Upper lobe of left lung (tissue), 6 donors: ENCODE data around the gene KLF7. TPM values are rescaled to one million over a fixed set of nuclear protein-coding genes. Genes with fewer than 3 reads are reported as not detected.

Source experiments
- ATAC-seq, 2 donors: fragments of 200-7000 bp; cut with Tn5 transposase; one replicate each; pipeline ENCODE4 v1.9.1; 2022; ENCODE audit warnings: mild to moderate bottlenecking in 2 of 2, moderate library complexity in 2 of 2; ENCODE audit not compliant: low FRiP score in 2 of 2
- DNase-seq, 2 donors: peaks; one replicate each; pipeline ENCODE4 v3.0.0-alpha.2; 2019 to 2020
- H3K27ac ChIP-seq, 4 donors: fragments of 200-600 bp; sonication (generic); one replicate each; pipeline ENCODE4 v1.5.1; 2016 to 2019
- H3K27me3 ChIP-seq, 4 donors: fragments of 200-600 bp; sonication (generic); one replicate each; pipeline ENCODE4 v1.5.1; 2017 to 2019
- H3K36me3 ChIP-seq, 4 donors: fragments of 200-600 bp; sonication (generic); one replicate each; pipeline ENCODE4 v1.5.1; 2016 to 2019
- H3K4me1 ChIP-seq, 4 donors: fragments of 200-600 bp; sonication (generic); one replicate each; pipeline ENCODE4 v1.5.1; 2018 to 2019
- H3K4me3 ChIP-seq, 4 donors: fragments of 200-600 bp; sonication (generic); one replicate each; pipeline ENCODE4 v1.5.1; 2017 to 2019; ENCODE audit warnings: mild to moderate bottlenecking in 2 of 4, moderate library complexity in 1 of 4
- H3K9me3 ChIP-seq, 4 donors: fragments of 200-600 bp; sonication (generic); one replicate each; pipeline ENCODE4 v1.5.1; 2018 to 2019
- CTCF ChIP-seq, 6 experiments: fragments of 450-650 bp in 4 of 6; fragments of 200-600 bp in 2 of 6; sonication (generic) in 2 of 6; IDR thresholded peaks; one replicate each; pipeline ENCODE4 v1.5.1; 2016 to 2019; ENCODE audit warnings: antibody characterized with exemption in 6 of 6
- EP300 ChIP-seq, 4 donors: sonication (generic); formaldehyde crosslinking; IDR thresholded peaks; one replicate each; pipeline ENCODE4 v1.5.1; 2017; ENCODE audit warnings: antibody characterized with exemption in 4 of 4, control low read depth in 2 of 4
- POLR2A ChIP-seq, 4 donors: fragments of 450-650 bp; IDR thresholded peaks; one replicate each; pipeline ENCODE4 v1.5.1; 2016 to 2017; ENCODE audit warnings: antibody characterized with exemption in 4 of 4, mild to moderate bottlenecking in 2 of 4
- POLR2AphosphoS5 ChIP-seq, 2 donors: sonication (generic); formaldehyde crosslinking; IDR thresholded peaks; one replicate each; pipeline ENCODE4 v1.5.1; 2017; ENCODE audit warnings: antibody characterized with exemption in 2 of 2
- WGBS, 2 donors: methylation state at CpG; one replicate each; pipeline ENCODE4 v1.1.5; 2017 to 2018; 5-methylcytosine and 5-hydroxymethylcytosine counted together
- total RNA-seq, 6 donors: library from RNA; depleted of rRNA in 4 of 6; stranded (reverse); fragments of >200 nt in 4 of 6; gene quantifications; one replicate each; pipeline versions ENCODE4 v1.1.0 to v1.2.1, GENCODE V29; 2016 to 2021
- donor health status: DM: no; HTN: no; CAD: no; lungs with moderate emphysema.
- donor health status: DM: no; HTN: yes; CAD: no; lungs with severe emphysema.

KLF7 gene
- total RNA-seq, 6 donors from 2014 or later = 15.4 to 50.5 (median 22.4) TPM

DNA sequence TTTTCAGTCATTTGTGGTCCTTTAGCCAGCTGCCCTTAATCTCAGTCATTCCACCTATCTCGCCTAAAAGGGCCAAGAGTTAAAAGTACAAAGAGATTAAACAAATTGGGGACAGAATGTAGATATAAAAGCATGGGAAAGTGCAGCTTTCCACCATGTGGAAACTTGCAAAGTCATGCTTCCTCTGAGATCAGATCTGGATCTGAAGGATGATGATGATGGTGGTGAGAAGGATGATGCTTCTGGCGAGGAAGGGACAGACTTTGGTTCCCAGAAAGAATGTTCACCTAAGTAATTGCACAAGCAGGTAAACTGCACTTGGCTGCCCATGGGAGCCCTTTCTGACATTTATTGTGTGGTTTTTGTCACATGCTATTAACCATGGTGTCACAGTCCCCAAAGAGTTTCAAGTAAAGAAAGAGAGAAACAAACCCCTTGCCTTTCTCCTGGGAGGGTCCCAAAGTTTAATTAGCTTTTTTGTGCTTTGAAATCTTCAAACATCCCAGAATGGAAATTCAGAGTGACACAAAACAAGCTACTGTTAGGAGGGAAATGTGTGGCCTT, 34.7 kb downstream of the KLF7 start:
- WGBS, 2 donors = 68 to 91% methylated on average over 2 of the region's 2 CpGs
- no peak overlapping the region for H3K4me3 ChIP-seq
- ATAC-seq (no peak), DNase-seq (no peak)
- no peaks in the 10 kb centered on the region for H3K27me3 ChIP-seq
- H3K27ac ChIP-seq = peak overlapping the region; percentile 23 to 78 (median 67)
- H3K4me1 ChIP-seq = peaks cover 62 to 74% (median 68%) of the 10 kb centered on the region in 4 donors
- no peaks in the 10 kb centered on the region for H3K36me3 ChIP-seq
- TF ChIP-seq EP300 (IDR thresholded peaks at IDR 0.05) (no peak), POLR2A (IDR thresholded peaks at IDR 0.05) (no peak), CTCF (IDR thresholded peaks at IDR 0.05) (no peak), POLR2AphosphoS5 (IDR thresholded peaks at IDR 0.05) (no peak)
- H3K9me3 ChIP-seq = no peaks in the 10 kb centered on the region

GRCh38 chr2:207129821-207130220, 35.9 kb downstream of the KLF7 start:
- Histone ChIP-seq H3K4me1 (peaks cover 51 to 62% (median 56%) of the 10 kb centered on the region in 4 donors), H3K4me3 (no peak overlapping the region), H3K27me3 (no peaks in the 10 kb centered on the region), H3K9me3 (no peaks in the 10 kb centered on the region), H3K36me3 (no peaks in the 10 kb centered on the region), H3K27ac (peak overlapping the region in 3 of 4 donors; percentile 12 to 77 (median 46))
- TF ChIP-seq EP300 (IDR thresholded peaks at IDR 0.05) = no peak
- TF ChIP-seq POLR2A (IDR thresholded peaks at IDR 0.05) = no peak
- TF ChIP-seq CTCF (IDR thresholded peaks at IDR 0.05) = no peak
- no peak for TF ChIP-seq POLR2AphosphoS5 (IDR thresholded peaks at IDR 0.05)
- 77 to 79% methylated on average over 4 of the region's 4 CpGs for WGBS, 2 donors
- DNase-seq = no peak
- ATAC-seq = no peak

GRCh38 chr2:207128867-207129266, 36.9 kb downstream of the KLF7 start:
- WGBS, 2 donors = 79 to 80% methylated on average over 4 of the region's 4 CpGs
- Histone ChIP-seq H3K27me3 (no peaks in the 10 kb centered on the region), H3K36me3 (peaks cover 0 to 6% (median 4%) of the 10 kb centered on the region in 4 donors), H3K27ac (peak overlapping the region in 3 of 4 donors; percentile 44 to 77 (median 46)), H3K4me3 (no peak overlapping the region), H3K9me3 (no peaks in the 10 kb centered on the region), H3K4me1 (peaks cover 41 to 53% (median 46%) of the 10 kb centered on the region in 4 donors)
- ATAC-seq = no peak
- TF ChIP-seq EP300 (IDR thresholded peaks at IDR 0.05) (no peak), POLR2A (IDR thresholded peaks at IDR 0.05) (no peak), POLR2AphosphoS5 (IDR thresholded peaks at IDR 0.05) (no peak), CTCF (IDR thresholded peaks at IDR 0.05) (no peak)
- DNase-seq = no peak

DNA sequence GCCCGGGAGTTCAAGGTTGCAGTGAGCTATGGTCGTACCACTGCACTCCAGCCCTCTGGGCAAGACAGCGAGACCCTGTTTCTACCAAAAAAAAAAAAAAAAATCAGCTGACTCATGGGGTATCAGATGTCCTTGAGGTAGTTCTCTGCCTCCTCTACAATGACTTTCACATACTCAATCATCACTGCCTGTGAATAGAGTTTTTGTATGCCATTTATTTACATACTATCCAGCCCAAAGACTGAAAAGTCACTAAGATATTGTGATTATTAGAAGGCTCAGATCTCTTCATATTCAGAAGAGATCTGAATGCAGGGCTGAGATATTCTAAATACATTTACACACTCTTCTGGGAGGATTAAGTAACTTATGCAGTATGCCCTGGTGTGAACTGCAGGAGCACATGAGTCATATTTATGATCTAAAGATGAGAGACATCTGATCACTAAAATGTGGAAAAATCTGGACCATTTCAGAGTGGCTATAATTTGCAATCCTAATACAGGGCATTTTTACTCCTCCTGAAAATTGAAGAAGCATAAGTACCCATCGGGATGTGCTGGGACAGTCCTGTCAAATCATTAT, 38.9 kb downstream of the KLF7 start:
- no peak overlapping the region for H3K4me3 ChIP-seq
- no peaks in the 10 kb centered on the region for H3K27me3 ChIP-seq
- H3K4me1 ChIP-seq = peaks cover 34 to 48% (median 44%) of the 10 kb centered on the region in 4 donors
- WGBS, 2 donors = 80 to 91% methylated on average over 4 of the region's 4 CpGs
- H3K9me3 ChIP-seq = no peaks in the 10 kb centered on the region
- DNase-seq (no peak), ATAC-seq (no peak)
- peak overlapping the region in 1 of 4 donors; percentile 37 for H3K27ac ChIP-seq
- H3K36me3 ChIP-seq = peaks cover 0 to 24% (median 10%) of the 10 kb centered on the region in 4 donors
- TF ChIP-seq EP300 (IDR thresholded peaks at IDR 0.05) = no peak
- TF ChIP-seq CTCF (IDR thresholded peaks at IDR 0.05) = no peak
- no peak for TF ChIP-seq POLR2AphosphoS5 (IDR thresholded peaks at IDR 0.05)
- TF ChIP-seq POLR2A (IDR thresholded peaks at IDR 0.05) = no peak
